ENCODE measurements around the gene PFDN1.

DNA sequence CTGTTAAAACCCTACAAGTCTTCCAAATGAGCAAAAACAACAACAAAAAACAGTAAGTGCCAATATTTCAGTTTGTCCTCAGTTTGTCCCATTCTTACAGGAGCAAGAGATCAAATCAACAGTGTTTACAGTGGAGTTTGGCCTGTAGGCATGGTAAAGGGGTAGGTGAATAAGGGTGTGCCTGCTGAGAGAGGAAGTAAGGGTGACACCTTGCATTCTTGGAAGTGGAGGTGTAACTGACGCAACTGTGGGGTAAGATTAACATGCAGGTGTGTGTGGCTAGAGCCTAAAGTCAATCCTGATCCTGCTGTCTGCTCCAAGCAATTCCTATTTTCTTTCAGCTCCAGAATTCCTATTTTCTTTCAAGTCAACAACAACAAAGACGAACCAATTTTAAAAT, 43.4 kb downstream of the PFDN1 start:
- TF ChIP-seq, protein P1, sequence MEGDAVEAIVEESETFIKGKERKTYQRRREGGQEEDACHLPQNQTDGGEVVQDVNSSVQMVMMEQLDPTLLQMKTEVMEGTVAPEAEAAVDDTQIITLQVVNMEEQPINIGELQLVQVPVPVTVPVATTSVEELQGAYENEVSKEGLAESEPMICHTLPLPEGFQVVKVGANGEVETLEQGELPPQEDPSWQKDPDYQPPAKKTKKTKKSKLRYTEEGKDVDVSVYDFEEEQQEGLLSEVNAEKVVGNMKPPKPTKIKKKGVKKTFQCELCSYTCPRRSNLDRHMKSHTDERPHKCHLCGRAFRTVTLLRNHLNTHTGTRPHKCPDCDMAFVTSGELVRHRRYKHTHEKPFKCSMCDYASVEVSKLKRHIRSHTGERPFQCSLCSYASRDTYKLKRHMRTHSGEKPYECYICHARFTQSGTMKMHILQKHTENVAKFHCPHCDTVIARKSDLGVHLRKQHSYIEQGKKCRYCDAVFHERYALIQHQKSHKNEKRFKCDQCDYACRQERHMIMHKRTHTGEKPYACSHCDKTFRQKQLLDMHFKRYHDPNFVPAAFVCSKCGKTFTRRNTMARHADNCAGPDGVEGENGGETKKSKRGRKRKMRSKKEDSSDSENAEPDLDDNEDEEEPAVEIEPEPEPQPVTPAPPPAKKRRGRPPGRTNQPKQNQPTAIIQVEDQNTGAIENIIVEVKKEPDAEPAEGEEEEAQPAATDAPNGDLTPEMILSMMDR (IDR thresholded peaks at IDR 0.05; ENCODE audit: insufficient read depth, low read length), result no peak
- no peak for TF ChIP-seq GABPA (IDR thresholded peaks at IDR 0.05; ENCODE audit: low read depth)
- TF ChIP-seq POLR2AphosphoS5 (IDR thresholded peaks at IDR 0.05; ENCODE audit: low read depth), result no peak

All from HL-60 (cell line).